ENCODE results near the gene THAP7.

DNA sequence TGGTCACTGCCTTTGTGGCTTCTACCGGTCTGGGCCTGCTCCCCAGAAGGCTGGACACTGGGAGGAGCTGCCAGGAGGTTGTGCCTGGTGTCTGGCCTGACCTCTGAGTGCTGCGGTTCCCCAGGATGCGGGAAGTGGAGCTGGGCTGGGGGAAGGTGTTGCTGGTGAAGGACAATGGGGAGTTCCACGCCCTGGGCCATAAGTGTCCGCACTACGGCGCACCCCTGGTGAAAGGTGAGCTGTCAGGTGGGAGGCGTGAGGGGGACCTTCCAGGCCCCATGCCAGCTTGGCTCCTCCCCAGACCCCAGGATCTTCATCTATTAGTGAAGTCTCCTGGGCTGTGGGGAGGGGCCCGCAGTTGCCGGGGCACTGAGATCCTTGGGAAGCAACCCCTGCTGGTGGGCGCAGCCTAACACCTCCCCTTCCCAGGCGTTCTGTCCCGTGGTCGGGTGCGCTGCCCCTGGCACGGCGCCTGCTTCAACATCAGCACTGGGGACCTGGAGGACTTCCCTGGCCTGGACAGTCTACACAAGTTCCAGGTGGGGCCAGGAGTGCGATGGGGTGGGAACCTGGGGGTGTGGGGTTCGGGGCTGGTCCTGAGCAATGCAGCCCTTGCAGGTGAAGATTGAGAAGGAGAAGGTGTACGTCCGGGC is 28.2 kb downstream of the THAP7 start:
- TF ChIP-seq, protein P1, sequence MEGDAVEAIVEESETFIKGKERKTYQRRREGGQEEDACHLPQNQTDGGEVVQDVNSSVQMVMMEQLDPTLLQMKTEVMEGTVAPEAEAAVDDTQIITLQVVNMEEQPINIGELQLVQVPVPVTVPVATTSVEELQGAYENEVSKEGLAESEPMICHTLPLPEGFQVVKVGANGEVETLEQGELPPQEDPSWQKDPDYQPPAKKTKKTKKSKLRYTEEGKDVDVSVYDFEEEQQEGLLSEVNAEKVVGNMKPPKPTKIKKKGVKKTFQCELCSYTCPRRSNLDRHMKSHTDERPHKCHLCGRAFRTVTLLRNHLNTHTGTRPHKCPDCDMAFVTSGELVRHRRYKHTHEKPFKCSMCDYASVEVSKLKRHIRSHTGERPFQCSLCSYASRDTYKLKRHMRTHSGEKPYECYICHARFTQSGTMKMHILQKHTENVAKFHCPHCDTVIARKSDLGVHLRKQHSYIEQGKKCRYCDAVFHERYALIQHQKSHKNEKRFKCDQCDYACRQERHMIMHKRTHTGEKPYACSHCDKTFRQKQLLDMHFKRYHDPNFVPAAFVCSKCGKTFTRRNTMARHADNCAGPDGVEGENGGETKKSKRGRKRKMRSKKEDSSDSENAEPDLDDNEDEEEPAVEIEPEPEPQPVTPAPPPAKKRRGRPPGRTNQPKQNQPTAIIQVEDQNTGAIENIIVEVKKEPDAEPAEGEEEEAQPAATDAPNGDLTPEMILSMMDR (IDR thresholded peaks at IDR 0.05): no peak
- no peak for TF ChIP-seq POLR2A (IDR thresholded peaks at IDR 0.05)
